HG02973 (cell line): ENCODE data around the gene TPSAB1.
"Not testable (repeated sequence)": the region's sequence is repeated elsewhere in the genome, so short reads cannot be mapped to it uniquely, and the experiment has no call there.

Source experiments
- ATAC-seq: cut with Tn5 transposase; IDR thresholded peaks from one replicate; pipeline ENCODE4 v1.9.1; 2021; ENCODE audit warnings: moderate library complexity; ENCODE audit not compliant: unreplicated experiment

TPSAB1 gene

GRCh38 chr16:1245452-1246020, 5.0 kb downstream of the TPSAB1 start:
- no peak for ATAC-seq

- ATAC-seq: not testable (repeated sequence)
These were observed 7.5 kb downstream of the TPSAB1 start for GRCh38 chr16:1247903-1248537.

GRCh38 chr16:1249031-1249755, 8.7 kb downstream of the TPSAB1 start:
- ATAC-seq: not testable (repeated sequence)

GRCh38 chr16:1253701-1254364, 13.3 kb downstream of the TPSAB1 start:
- not testable (repeated sequence) for ATAC-seq

GRCh38 chr16:1254821-1255220, 14.3 kb downstream of the TPSAB1 start:
- not testable (repeated sequence) for ATAC-seq

- not testable (repeated sequence) for ATAC-seq
These were observed 15.0 kb downstream of the TPSAB1 start, which contains the start of gene TPSD1 for GRCh38 chr16:1255276-1256122. TSS of gene TPSD1 (plus strand) at chr16:1256069. CDS start at chr16:1256281, 212 bp downstream.

GRCh38 chr16:1256296-1256873, 15.9 kb downstream of the TPSAB1 start:
- not testable (repeated sequence) for ATAC-seq

- no peak for ATAC-seq
These were observed 16.4 kb downstream of the TPSAB1 start for GRCh38 chr16:1256874-1257322.

GRCh38 chr16:1257561-1258224, 17.2 kb downstream of the TPSAB1 start:
- ATAC-seq: no peak

- ATAC-seq: no peak
These were observed 17.7 kb downstream of the TPSAB1 start for GRCh38 chr16:1258225-1258600.

- no peak for ATAC-seq
These were observed 18.6 kb downstream of the TPSAB1 start for GRCh38 chr16:1258906-1259759.

- ATAC-seq: no peak
These were observed 19.2 kb downstream of the TPSAB1 start for GRCh38 chr16:1259760-1260068.

GRCh38 chr16:1260101-1260680, 19.7 kb downstream of the TPSAB1 start:
- ATAC-seq: no peak

GRCh38 chr16:1261131-1261892, 20.8 kb downstream of the TPSAB1 start:
- ATAC-seq: no peak

- ATAC-seq: no peak
These were observed 21.8 kb downstream of the TPSAB1 start for GRCh38 chr16:1262210-1262845.

- no peak for ATAC-seq
These were observed 22.3 kb downstream of the TPSAB1 start for GRCh38 chr16:1262846-1263221.

GRCh38 chr16:1263591-1264344, 23.3 kb downstream of the TPSAB1 start:
- no peak for ATAC-seq
